HG03342 (cell line): ENCODE measurements around the gene DIDO1.
"Not testable (repeated sequence)": the region's sequence is repeated elsewhere in the genome, so short reads cannot be mapped to it uniquely, and the experiment has no call there.

Experiments used
- ATAC-seq: cut with Tn5 transposase; IDR thresholded peaks from one replicate; pipeline ENCODE4 v1.9.1; 2021; ENCODE audit warnings: mild to moderate bottlenecking, moderate library complexity; ENCODE audit not compliant: unreplicated experiment

Gene DIDO1

GRCh38 chr20:62881662-62882395, 44.5 kb downstream of the DIDO1 start:
- ATAC-seq: no peak

GRCh38 chr20:62880935-62881661, 45.2 kb downstream of the DIDO1 start:
- ATAC-seq: no peak

- ATAC-seq: no peak
These were observed 46.0 kb downstream of the DIDO1 start for GRCh38 chr20:62880147-62880934.

- ATAC-seq: no peak
These were observed 46.8 kb downstream of the DIDO1 start for GRCh38 chr20:62879275-62880146.

GRCh38 chr20:62878244-62879038, 47.9 kb downstream of the DIDO1 start:
- no peak for ATAC-seq

GRCh38 chr20:62876902-62877816, 49.1 kb downstream of the DIDO1 start:
- ATAC-seq: no peak

- no peak for ATAC-seq
These were observed 49.8 kb downstream of the DIDO1 start for GRCh38 chr20:62876501-62876901.

GRCh38 chr20:62875419-62876361, 50.6 kb downstream of the DIDO1 start:
- no peak for ATAC-seq

- ATAC-seq: no peak
These were observed 51.4 kb downstream of the DIDO1 start for GRCh38 chr20:62874964-62875344.

- not testable (repeated sequence) for ATAC-seq
These were observed 52.6 kb downstream of the DIDO1 start for GRCh38 chr20:62873681-62874031.

GRCh38 chr20:62873280-62873679, 53.0 kb downstream of the DIDO1 start:
- ATAC-seq: no peak

- ATAC-seq: no peak
These were observed 53.4 kb downstream of the DIDO1 start for GRCh38 chr20:62872862-62873261.

- ATAC-seq: no peak
These were observed 54.0 kb downstream of the DIDO1 start for GRCh38 chr20:62872184-62872847.

GRCh38 chr20:62864207-62864606, 62.1 kb downstream of the DIDO1 start:
- no peak for ATAC-seq

GRCh38 chr20:62861726-62862336, 64.5 kb downstream of the DIDO1 start, which contains the start of gene TCFL5:
TCFL5 (minus strand) TSS chr20:62861822; CDS start chr20:62861670, 152 bp downstream.
- ATAC-seq: peak; percentile 59

- peak; percentile 40 for ATAC-seq
These were observed 65.2 kb downstream of the DIDO1 start for GRCh38 chr20:62860924-62861691.
